Hematopoietic multipotent progenitor cell (in vitro differentiated cells): ENCODE data around the gene SELENOK. TPM values are rescaled to one million over a fixed set of nuclear protein-coding genes. Genes with fewer than 3 reads are reported as not detected.

ENCODE experiments used
- DNase-seq, 3 donors: peaks; one replicate each; pipeline ENCODE4 v3.0.0-alpha.2; 2011 to 2015; ENCODE audit warnings: low read depth in 2 of 3, low spot score in 2 of 3
- total RNA-seq: library from RNA; depleted of rRNA; stranded (reverse); fragments of >200 nt; gene quantifications from one replicate; pipeline ENCODE4 v1.2.3, GENCODE V29; 2012

The SELENOK gene
- total RNA-seq, 1 donor = 18.9 TPM

- DNase-seq = no peak
Measured at GRCh38 chr3:53843195-53844177, 48.2 kb downstream of the SELENOK start.

- no peak for DNase-seq
Measured at GRCh38 chr3:53842436-53843194, 49.0 kb downstream of the SELENOK start.

- no peak for DNase-seq
Measured at GRCh38 chr3:53841296-53841695, 50.4 kb downstream of the SELENOK start.

- no peak for DNase-seq
Measured at GRCh38 chr3:53837331-53837730, 54.3 kb downstream of the SELENOK start.

DNA sequence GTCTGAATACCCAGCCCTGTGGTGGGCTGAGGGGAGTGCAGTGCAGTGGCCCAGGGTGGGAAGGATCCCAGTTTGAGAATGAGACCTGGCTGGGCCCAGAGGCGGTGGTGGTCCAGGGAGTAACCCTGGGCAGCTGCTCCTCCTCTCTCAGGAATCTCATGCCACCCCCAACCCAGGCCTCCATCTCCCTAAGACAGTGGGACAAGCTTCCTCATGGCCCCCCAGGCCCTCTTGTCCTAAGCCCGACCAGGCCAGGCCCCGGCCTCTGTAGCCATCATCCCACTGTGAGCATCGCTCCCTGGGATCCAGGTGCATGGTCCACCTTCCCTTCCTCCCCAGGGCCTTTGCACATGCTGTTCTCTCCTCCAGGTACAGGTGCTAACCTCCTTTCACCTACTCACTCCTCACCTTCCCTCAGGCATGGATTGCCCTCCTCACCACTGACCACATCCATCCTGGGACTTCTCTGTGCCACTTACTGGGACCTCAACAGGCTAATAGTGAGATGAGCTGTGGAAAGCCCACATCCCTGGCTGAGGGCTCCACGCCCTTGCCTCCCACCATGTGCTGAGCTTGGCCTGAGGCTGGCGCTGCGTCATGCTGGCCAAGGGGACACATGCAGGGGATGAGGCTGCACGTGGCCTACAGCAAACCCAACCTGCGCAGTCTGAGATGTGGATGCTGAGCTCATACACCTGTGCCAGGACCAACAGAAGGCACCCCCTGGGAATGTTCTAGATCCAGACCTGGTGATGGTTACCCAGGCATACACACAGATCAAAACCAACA, 55.4 kb downstream of the SELENOK start:
- DNase-seq = no peak

DNA sequence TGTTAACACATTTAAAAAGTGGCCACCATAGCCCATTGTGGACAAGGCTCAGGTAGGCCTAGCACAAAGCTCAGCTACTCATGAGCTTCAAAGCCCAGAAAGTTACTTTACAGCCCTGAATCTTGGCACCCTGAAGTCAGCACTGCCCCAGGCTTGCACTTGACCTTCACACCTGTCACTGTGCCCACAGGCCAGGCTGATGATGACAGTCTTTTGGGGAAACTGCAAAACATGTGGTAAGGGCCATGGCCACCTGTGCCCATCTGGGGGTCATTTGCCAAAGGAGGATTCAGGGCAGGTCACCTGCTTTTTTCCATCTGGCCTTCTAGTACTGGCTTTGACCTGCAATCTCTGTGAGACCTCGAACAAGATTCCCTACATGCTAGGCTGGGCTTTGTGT, 56.4 kb downstream of the SELENOK start:
- no peak for DNase-seq

DNA sequence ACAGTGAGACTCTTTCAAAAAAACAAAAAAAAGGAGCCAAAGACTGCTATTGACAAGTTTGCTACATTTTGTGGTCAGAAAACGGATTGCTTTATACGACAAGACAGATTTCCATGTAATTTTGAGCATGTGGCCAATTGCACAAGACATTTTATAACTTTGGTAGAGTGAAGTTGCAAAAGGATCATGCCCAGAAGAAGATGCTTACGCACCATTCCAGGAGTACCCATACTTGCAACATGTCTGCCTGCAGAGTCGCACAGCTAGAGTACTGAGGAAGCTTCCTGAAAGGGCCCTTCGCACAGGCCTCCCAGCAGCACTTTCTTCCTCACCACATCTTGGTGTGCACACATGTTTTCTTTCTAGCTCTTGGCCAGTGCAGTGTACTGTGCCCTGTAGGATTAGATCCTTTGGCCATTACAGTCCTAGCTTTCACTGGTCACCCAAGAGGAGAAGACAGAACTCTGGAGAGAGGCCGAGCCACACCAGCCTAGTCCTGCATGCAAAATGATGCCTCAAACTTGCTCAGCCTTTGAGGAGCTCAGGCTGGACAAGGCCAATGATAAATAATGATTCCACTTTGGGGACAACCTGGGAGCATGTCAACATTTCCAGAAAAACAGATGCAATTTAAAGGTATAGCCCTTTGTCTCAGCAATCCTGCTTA, 57.1 kb downstream of the SELENOK start:
- DNase-seq = no peak

Other genes starting within 250 kb of the SELENOK start
- under 0.01 TPM for gene CHDH, start 45.4 kb downstream of the SELENOK start, total RNA-seq
- under 0.01 TPM for gene IL17RB, start 45.3 kb downstream of the SELENOK start, total RNA-seq
- 21.0 TPM for gene ACTR8, start 9.7 kb downstream of the SELENOK start, total RNA-seq
- under 0.01 TPM for gene CACNA2D3, start 230.7 kb upstream of the SELENOK start, total RNA-seq